ENCODE data around the gene PAK1. TPM values are rescaled to one million over a fixed set of nuclear protein-coding genes. Genes with fewer than 3 reads are reported as not detected.

The PAK1 gene
- total and polyA plus RNA-seq, 2 of the 8 experiments (the other 6 are each of a cell fraction or from before 2014, with no cell fraction given): 87.7 to 151 TPM

- H2BK20ac ChIP-seq (ENCODE audit: low read length): no peak overlapping the region
- POLR2A ChIA-PET (ENCODE audit: partially characterized antibody): no interaction called here
- no peak overlapping the region for H3K23ac ChIP-seq (ENCODE audit: insufficient read length)
- no peak overlapping the region for H2AK5ac ChIP-seq (ENCODE audit: low read depth, low read length)
- H3K18ac ChIP-seq (ENCODE audit: extremely low read depth, low read length): no peak overlapping the region
- no peak overlapping the region for H3K4me2 ChIP-seq (ENCODE audit: insufficient read depth in 1 of 2, low read depth in 2 of 2, low read length in 2 of 2)
- no peak overlapping the region for H2BK120ac ChIP-seq (replicated peaks; ENCODE audit: low read depth, low read length)
- H3K27me3 ChIP-seq (replicated peaks in 1 of 4; ENCODE audit: control insufficient read depth in 3 of 4, extremely low read depth in 1 of 4, insufficient read depth in 3 of 4, low read length in 3 of 4): no peaks in the 10 kb centered on the region
- H2BK5ac ChIP-seq (ENCODE audit: low read depth, low read length): no peak overlapping the region
- H2BK15ac ChIP-seq (ENCODE audit: low read length): no peak overlapping the region
- no peaks in the 10 kb centered on the region for H3K23me2 ChIP-seq (ENCODE audit: low read depth, low read length)
- no peaks in the 10 kb centered on the region for H4K20me1 ChIP-seq (replicated peaks in 1 of 2; ENCODE audit: control insufficient read depth in 1 of 2, insufficient read depth in 2 of 2, low read length in 2 of 2)
- H3K56ac ChIP-seq (replicated peaks; ENCODE audit: insufficient read length, low read depth, low read length): no peak overlapping the region
- no peak overlapping the region for H4K8ac ChIP-seq (ENCODE audit: extremely low read depth, insufficient read depth, low read length)
- no peak overlapping the region for H3K4ac ChIP-seq (replicated peaks; ENCODE audit: insufficient read length, low read depth, low read length)
- no peaks in the 10 kb centered on the region for H3K9me3 ChIP-seq (ENCODE audit: insufficient read depth in 2 of 2, low read depth in 1 of 2, low read length in 1 of 2)
- 91% methylated on average over 5 of the region's 5 CpGs; no CpG with 5 or more reads in 1 of the 2 experiments for WGBS, 2 experiments (ENCODE audit: extremely low coverage in 1 of 2, insufficient coverage in 1 of 2, insufficient read length in 1 of 2, insufficient replicate concordance in 2 of 2, low coverage in 1 of 2, low lambda C conversion rate in 2 of 2, missing lambda C conversion rate in 1 of 2)
- FAIRE-seq (no peak), DNase-seq (ENCODE audit: low read depth in 1 of 2, low spot score in 2 of 2) (no peak)
- no peak overlapping the region for H2AFZ ChIP-seq (ENCODE audit: low read length)
- no peak overlapping the region for H3K4me3 ChIP-seq (ENCODE audit: extremely low read depth in 1 of 4, insufficient read depth in 2 of 4, low read depth in 3 of 4, low read length in 4 of 4)
- no peak overlapping the region for H4K91ac ChIP-seq (replicated peaks; ENCODE audit: insufficient read length, low read length)
- CTCF ChIA-PET (ENCODE audit: partially characterized antibody): interaction anchor here (1.2 to 1.8 kb wide), 3 partner anchors 10 to 181 kb away, joined by 3 to 8 read pairs (median 5); no protein-coding TSS in a partner anchor
- no peaks in the 10 kb centered on the region for H3K4me1 ChIP-seq (replicated peaks in 1 of 4; ENCODE audit: control insufficient read depth in 3 of 4, insufficient read depth in 4 of 4, low read length in 3 of 4)
- H4K5ac ChIP-seq (ENCODE audit: insufficient read length, low read depth, low read length): no peak overlapping the region
- H3K27ac ChIP-seq (ENCODE audit: low read depth, low read length): no peak overlapping the region
- no peak overlapping the region for H3K14ac ChIP-seq (ENCODE audit: insufficient read length)
- TF ChIP-seq TAF1 (IDR thresholded peaks at IDR 0.05; ENCODE audit: low read depth, low read length): no peak
- H3K79me1 ChIP-seq (ENCODE audit: low read depth, low read length): no peaks in the 10 kb centered on the region
- H3K9ac ChIP-seq (replicated peaks in 1 of 4; ENCODE audit: extremely low read depth in 1 of 4, low read depth in 3 of 4, low read length in 3 of 4): no peak overlapping the region
- H3K79me2 ChIP-seq (ENCODE audit: control insufficient read depth in 1 of 2, insufficient read depth in 2 of 2, low read length in 2 of 2): peaks cover 0 to 2% of the 10 kb centered on the region in 2 experiments; a peak in 1 of 4 replicates
- H3K36me3 ChIP-seq (ENCODE audit: control insufficient read depth in 2 of 4, insufficient read depth in 4 of 4, low read length in 3 of 4): peaks cover 6 to 35% (median 13%) of the 10 kb centered on the region in 4 experiments
- no peak overlapping the region for H2BK12ac ChIP-seq (ENCODE audit: low read depth, low read length)
Measured at GRCh38 chr11:77379934-77380333, 94.0 kb downstream of the PAK1 start.
